Omental fat pad (tissue), 4 donors: ENCODE data around the gene ERBB4. TPM values are rescaled to one million over a fixed set of nuclear protein-coding genes. Genes with fewer than 3 reads are reported as not detected.

Source experiments
- ATAC-seq: fragments of 150-250 bp; one replicate; pipeline ENCODE4 v1.9.1; 2016; ENCODE audit warnings: mild to moderate bottlenecking, moderate library complexity; ENCODE audit not compliant: low FRiP score
- DNase-seq: peaks from one replicate; pipeline ENCODE4 v3.0.0-alpha.2; 2019; ENCODE audit warnings: low spot score
- total RNA-seq, 4 donors: library from RNA; depleted of rRNA; stranded (reverse); fragments of >200 nt; gene quantifications; one replicate each; pipeline ENCODE4 v1.1.0, GENCODE V29; 2016
- TF ChIP-seq, protein P1 (sequence below), 3 donors: fragments of 450-650 bp; IDR thresholded peaks; one replicate each; pipeline ENCODE4 v1.5.1; 2016 to 2017; ENCODE audit warnings: antibody characterized with exemption in 3 of 3, mild to moderate bottlenecking in 3 of 3, moderate library complexity in 2 of 3

The ERBB4 gene
- total RNA-seq, 4 donors from 2014 or later = 0.16 to 7.7 (median 2.1) TPM

GRCh38 chr2:211800001-211800400, 738.6 kb downstream of the ERBB4 start:
- TF ChIP-seq, protein P1, sequence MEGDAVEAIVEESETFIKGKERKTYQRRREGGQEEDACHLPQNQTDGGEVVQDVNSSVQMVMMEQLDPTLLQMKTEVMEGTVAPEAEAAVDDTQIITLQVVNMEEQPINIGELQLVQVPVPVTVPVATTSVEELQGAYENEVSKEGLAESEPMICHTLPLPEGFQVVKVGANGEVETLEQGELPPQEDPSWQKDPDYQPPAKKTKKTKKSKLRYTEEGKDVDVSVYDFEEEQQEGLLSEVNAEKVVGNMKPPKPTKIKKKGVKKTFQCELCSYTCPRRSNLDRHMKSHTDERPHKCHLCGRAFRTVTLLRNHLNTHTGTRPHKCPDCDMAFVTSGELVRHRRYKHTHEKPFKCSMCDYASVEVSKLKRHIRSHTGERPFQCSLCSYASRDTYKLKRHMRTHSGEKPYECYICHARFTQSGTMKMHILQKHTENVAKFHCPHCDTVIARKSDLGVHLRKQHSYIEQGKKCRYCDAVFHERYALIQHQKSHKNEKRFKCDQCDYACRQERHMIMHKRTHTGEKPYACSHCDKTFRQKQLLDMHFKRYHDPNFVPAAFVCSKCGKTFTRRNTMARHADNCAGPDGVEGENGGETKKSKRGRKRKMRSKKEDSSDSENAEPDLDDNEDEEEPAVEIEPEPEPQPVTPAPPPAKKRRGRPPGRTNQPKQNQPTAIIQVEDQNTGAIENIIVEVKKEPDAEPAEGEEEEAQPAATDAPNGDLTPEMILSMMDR (IDR thresholded peaks at IDR 0.05) = no peak
- no peak for ATAC-seq
- no peak for DNase-seq

DNA sequence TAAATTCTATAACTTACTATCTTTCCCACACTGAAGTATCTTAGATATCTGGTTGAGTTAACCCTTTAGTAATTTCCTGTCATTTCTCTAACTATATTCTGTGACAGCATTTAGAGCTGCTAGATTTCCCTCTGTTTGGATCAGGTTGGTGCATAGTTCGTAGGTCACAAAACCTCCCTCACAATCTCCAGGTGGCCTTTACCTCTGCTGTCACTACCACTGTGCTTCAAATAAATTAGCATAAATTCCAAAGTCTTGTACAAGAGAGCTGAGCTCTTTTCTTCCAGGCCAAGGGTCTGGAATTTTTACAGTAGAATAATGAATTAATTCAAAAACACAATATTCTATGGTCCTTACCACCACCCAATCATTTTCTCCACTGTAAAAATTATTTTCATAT, 739.7 kb downstream of the ERBB4 start:
- TF ChIP-seq, protein P1 (IDR thresholded peaks at IDR 0.05) = no peak
- ATAC-seq = no peak
- no peak for DNase-seq

- TF ChIP-seq, protein P1 (IDR thresholded peaks at IDR 0.05) = no peak
- no peak for ATAC-seq
- no peak for DNase-seq
These were observed 744.9 kb downstream of the ERBB4 start for GRCh38 chr2:211793690-211794089.

GRCh38 chr2:211789982-211790381, 748.6 kb downstream of the ERBB4 start:
- TF ChIP-seq, protein P1 (IDR thresholded peaks at IDR 0.05) = no peak
- ATAC-seq = no peak
- no peak for DNase-seq

DNA sequence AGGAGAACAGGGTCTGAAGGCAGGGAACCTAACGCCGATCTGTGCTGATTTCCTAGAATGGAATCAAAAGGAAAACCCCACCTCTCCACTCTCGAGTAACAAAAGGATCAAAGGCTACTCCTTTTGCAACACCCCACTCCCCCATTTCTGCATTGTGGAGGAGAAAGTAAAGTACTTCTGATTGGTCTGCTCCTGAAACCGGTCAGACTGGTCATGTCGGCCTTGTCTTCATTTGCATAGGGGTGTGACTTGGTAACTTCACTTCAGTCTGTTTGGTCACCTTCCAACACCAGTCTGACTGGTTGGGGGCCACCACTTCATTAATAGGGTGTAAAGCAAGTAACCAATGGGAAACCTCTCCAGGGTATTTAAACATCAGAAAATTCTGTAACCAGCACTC, 771.9 kb downstream of the ERBB4 start:
- ATAC-seq = no peak
- no peak for DNase-seq
- TF ChIP-seq, protein P1 (IDR thresholded peaks at IDR 0.05) = no peak

DNA sequence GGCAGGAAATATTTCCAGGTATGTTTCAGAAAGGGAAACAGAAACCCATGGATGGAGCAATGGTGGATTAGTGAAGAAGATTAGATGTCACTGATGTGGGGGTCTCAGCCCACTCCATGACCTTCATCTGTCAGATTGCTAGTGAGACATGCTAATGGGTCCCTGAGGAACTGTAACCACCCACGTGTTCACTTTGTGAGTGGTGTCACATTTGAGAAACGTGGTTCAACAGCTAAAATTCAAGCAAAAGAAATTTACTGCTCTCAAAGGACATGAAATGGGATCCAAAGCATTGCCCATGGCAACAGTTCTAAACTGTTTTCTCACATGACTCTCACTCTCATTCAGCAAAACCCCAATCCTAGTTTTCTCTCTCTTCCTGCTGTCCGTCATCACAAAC, 776.1 kb downstream of the ERBB4 start:
- TF ChIP-seq, protein P1 (IDR thresholded peaks at IDR 0.05) = no peak
- DNase-seq (no peak), ATAC-seq (no peak)

- TF ChIP-seq, protein P1 (IDR thresholded peaks at IDR 0.05) = no peak
- ATAC-seq = no peak
These were observed 778.5 kb downstream of the ERBB4 start for GRCh38 chr2:211760103-211760502.

More at GRCh38 chr2:211760103-211760502, 778.5 kb downstream of the ERBB4 start:
- DNase-seq = no peak
